SKM-1 (cell line): Measurements from ENCODE around the gene MEI4.

Experiments
- DNase-seq: peaks from one replicate; lab custom pipeline; 2025; ENCODE audit not compliant: unreplicated experiment; lab: John Stamatoyannopoulos, UW

Gene MEI4

DNA sequence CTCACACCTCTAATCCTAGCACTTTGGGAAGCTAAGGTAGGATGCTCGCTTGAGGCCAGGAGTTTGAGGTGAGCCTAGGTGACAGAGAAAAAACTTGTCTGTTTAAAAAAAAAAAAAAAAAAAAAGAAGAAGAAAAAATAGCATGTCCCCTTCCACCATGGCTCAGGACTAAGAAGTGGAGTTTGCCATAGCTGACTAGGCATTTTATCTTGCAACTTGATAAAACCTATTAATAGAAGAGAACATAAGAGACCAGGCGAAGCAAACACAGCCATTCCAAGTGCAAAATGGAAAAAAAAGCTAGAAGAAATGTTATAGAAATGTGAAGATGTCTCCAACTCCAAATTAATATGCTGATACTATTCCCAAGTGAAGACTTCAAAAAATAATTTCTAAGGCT, 277.5 kb downstream of the MEI4 start:
- no peak for DNase-seq

DNA sequence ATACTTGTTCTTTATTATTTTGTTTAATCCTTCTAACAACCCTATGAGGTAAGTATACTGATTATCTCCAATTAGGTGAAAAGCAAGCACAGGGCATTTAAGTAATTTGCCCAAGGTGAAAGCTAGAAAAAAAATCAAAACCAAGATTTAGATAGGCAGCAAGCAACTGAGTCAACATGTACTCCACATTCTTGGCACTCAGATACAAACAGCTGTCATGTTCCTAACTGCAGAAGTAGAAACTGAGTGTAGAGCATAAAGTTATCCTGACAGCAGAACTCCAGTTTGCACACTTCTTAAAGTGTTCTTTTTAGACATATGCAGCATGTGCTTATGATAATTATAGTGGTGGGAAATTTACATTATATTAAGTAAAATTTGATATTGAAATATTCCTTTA, 278.1 kb downstream of the MEI4 start:
- DNase-seq, result no peak

DNA sequence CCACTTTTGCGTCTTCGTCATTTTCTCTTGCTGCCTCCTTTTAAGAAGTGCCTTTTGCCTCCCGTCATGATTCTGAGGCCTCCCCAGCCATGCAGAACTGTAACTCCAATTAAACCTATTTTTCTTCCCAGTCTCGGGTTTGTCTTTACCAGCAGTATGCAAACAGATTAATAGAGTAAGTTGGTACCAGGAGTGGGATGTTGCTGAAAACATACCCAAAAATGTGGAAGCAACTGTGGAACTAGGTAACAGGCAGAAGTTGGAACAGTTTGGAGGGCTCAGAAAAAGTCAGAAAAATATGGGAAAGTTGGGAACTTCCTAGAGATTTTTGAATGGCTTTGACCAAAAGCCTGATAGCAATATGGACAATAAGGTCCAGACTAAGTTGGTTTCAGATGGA, 309.2 kb downstream of the MEI4 start:
- no peak for DNase-seq

DNA sequence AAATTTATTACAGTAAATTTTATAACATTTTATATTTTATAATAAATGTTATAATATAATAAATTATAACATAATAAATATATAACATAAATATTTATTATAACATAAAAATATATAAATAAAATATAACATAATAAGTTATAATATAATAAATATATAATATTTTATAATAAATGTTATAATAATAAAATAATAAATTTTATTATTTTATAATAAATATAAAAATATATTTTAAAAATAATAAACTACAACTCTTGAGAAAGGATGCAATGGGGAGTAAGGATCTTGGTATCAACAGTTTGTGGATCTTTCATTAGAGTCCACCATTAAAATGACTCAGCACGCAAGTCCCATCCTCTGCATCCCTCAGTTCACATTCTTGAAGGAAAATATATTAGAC, 312.6 kb downstream of the MEI4 start:
- DNase-seq, result no peak

DNA sequence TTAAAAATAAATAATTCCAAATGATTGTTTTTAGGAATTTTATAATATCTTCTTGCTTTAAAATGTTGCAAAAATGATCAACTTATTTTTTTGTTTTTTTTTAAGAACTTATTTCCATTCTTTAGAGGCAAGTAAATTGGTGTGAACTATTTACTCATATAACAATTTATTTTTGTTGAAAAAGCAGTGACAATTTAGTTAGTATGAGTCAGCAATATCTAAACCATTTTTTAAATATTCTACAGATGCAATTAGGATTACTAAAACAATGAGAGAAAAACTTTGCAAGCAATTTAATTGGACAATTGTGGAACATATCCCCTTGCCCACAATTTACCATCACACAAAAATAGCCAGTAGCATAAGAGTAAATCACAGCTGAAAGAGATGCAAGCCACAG, 319.5 kb downstream of the MEI4 start:
- no peak for DNase-seq
